GM18520 (cell line): Measurements from ENCODE around the gene GHR.
"Not testable (repeated sequence)": the region's sequence is repeated elsewhere in the genome, so short reads cannot be mapped to it uniquely, and the experiment has no call there.

ENCODE experiments used
- ATAC-seq: cut with Tn5 transposase; IDR thresholded peaks from one replicate; pipeline ENCODE4 v1.9.1; 2021; ENCODE audit not compliant: unreplicated experiment

Gene GHR

DNA sequence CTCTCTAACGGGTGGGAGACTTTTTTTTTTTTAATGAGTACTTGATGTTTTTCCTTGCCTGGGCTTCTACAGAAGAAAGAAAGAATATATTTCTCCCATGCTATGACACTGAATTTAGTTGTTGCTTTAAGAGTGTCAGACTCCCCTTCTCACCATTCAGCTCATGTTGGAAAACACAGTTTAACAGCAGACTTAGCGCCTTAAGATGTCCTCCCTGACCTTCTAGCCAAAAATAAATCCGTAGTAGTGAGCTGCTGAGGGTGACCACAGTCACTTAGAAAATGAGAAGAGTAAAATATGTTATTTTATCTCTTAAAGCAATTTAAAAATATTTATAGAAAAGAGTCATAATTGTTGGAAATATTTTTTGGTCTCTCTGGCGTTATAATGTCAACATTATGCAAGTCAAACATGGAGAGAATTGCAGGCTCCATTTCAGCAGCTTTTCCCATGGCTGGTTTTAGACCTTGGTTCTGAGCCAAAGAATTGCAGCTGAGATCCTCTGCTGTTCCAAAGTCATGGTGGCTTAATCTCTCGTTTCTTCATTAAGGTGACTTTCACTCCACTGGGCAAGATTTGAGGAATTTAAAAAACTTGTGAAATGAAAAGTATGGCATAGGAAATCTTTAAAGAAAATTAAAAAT, 143.5 kb downstream of the GHR start:
- no peak for ATAC-seq

DNA sequence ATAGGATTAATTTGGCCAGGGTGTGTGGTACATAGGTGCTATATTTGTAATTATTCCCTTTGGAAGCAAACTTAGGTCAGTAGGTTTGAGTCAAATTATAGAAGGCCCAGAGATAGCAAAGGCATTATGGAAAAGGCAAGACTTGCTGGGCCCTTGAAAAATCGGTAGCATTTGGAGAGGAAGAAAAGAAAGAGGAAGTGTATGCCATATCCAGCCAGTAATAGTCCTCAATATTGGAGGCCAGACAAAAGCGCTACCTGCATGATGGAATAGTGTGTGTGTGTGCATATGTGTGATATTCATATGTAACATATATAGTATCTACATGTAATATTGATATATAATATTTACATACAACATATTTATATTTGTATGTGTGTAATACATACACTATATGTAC, 146.1 kb downstream of the GHR start:
- ATAC-seq, result no peak

DNA sequence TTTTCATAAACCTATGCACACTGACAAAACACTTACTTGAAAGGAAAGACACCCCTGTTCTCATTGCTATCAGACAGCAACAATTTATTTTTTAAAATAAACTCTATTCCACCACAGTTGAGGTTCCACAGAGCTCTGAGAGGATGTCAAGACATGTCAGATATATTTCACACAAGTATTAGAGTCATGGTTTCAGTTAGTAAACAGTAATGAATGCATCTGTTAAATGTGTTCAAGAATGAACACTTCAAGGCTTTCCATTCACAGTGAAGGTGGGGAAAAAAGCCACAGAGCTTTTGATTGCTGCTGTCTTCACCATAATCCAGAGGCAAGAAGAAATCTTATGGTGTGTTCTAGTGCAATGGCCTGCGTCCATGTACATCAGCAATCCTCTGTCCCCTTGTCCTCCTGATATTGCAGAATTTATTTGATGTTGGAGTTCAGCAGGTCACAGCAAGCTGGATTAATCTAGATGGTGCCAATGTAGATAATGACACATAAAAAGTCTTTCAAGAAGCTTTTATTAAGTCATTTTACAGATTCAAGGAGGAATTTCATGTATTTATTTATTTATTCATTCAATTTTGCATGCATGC, 146.8 kb downstream of the GHR start:
- no peak for ATAC-seq

DNA sequence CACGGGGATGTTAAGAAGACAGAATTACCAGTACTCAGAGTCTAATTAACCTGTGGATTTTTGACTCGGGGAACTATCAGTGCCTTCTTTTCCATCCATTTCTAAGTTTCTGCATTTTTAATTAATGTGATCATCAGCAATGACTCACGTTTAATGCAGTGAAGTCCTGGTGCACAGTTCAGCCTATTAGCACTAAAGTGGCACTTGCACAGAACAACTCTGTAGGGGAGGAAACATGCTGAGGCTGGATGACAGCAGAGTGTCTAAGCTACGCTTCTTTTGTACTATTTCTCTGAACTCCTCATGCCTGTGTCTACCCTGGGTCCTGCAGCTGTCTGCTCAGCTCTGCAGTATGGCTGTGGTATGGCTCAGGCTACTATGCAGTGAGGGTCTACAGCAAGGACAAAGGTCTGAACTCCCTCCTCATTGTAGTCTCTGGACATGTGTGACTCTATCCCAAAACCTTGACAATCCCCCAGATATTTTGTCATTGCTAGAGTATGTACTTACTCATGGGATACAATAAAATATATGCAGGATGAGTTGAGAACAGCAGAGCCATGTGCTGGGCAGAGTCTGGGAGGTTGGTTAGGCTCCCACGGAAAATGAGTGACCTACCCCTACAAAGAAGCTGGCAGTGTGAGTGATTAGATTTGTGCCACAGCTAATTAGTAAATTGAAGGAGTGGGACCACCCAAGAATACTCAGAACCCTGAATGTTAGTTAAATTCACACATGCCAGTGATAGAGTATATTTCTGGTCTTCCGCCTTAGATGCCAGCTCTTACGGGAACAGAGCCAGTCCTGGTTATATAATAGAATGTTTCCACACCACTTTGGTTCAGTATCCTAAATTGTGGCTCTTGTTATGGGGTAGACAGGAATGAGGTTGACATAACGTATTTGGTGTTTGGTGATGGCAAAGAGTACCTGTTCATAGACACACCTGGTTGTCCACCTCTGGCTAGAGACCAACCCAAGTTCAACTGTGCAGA, 148.0 kb downstream of the GHR start:
- ATAC-seq, result no peak

DNA sequence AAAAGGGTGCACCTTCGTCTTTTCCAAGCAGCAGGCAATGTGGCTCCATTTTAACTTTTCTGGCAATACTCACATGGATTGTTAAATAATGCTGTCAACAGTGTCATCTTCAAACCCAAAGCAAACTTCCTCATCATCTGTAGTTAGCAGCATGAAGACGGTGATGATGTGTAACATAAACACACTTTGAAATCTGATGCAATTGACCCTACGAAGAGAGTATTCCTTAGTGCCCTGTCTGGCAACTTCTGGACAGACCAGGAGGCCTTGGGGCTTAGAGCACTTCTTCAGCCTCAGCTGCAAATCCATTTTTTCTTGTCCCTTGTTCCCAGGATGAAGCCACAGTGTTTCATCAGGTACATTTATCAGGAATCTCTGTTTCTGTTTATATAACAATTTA, 149.1 kb downstream of the GHR start:
- no peak for ATAC-seq

DNA sequence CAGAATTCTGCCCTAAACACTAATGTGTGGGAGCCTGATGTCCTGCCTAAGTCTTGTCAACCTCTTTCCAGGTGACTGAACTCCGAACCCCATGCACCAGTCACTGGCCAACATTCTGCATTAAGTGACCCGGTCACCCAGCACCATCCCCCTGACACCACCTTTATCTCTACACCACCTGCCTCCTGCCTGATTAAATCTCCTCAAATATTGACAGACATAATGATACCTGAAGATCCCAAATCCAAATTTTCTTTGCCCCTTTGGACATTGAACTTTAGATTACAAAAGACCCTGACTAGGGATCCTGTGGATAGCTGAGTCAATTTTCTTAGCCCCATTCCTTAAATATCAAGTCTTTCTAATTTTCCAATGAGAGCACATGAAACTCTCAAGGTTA, 150.1 kb downstream of the GHR start:
- no peak for ATAC-seq

DNA sequence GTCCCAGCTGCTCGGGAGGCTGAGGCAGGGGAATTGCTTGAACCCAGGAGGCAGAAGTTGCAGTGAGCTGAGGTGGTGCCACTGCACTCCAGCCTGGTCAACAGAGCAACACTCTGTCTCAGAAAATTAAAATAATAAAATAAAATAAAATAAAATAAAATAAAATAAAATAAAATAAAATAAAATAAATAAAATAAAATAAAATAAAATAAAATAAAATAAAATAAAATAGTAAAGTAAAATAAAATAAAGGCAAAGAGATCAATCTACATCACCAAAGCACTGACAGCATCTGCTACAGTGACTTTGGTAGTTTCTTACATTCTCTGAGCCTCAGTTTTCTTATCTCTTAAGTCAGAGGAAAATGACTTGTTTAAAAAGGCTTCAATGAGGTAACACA, 152.7 kb downstream of the GHR start:
- not testable (repeated sequence) for ATAC-seq

DNA sequence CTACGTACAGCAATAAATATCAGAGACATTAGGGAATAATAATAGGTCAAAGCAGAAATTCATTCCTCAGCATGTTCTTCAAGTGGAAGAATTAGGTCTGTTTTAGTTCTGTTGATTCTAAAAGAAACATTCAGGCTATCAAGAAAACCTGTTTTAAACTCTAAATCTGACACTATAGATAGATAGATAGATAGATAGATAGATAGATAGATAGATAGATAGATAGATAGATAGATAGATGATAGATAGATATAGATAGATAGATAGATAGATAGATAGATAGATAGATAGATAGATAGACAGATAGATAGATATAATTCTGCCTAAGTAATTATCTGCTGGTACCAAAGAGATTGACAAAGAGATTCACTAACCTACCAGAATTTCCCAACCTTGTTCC, 155.7 kb downstream of the GHR start:
- not testable (repeated sequence) for ATAC-seq

DNA sequence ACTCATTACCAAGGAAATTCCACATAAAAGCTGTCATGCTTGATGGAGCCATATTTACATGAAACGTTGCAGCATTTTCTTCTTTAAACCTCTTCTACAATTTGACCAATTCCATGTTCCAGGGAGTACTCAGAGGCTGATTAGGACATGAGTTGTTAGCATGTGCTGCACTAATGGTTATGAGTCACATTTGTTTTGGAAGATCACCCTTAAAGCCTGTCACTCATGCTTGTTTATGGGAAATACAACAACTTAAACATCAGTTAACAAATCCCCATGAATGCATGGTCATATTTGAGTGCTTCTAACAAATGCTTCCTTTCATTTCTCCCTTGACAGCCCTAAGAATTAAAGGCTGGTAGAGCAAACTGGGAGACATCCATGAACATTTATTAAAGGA, 156.1 kb downstream of the GHR start:
- no peak for ATAC-seq

DNA sequence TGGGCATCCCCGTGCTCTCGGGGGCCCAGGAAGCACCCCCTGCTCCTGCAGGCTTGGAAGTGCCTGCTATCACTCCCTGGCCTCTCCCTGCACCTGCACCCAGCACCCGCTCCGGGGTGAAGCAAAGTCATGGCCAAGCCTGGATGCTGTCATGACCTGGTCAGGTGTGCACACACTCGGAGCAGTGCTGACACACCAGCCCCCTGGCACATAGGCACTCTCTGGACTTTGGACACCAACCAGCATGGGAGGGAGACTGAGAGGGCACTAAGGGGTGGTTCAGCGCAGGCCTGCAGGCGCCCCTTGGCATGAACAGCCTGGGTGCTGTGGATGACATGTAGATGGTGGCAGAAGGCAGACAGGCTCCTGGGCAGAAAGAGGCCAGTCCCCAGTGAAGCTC, 158.6 kb downstream of the GHR start:
- no peak for ATAC-seq

DNA sequence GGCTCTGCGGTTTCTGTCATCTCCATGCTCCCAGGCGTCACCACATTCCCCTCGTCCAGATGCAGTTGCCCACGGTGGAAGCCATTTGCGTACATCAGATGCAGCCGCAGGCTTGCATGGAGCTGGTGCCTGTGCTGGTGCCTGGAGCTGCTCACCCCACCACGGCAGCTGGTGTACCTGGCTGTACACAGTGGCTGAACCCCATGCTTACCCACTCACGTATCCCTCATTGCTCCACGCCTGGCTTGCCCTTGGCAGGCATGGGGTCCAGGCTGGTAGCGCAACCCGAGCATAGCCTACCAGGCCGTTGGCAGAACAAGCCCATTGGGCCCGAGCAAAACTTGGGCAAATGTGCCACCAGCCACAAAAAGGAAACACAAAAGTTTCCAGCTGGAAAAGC, 159.5 kb downstream of the GHR start:
- ATAC-seq, result no peak

DNA sequence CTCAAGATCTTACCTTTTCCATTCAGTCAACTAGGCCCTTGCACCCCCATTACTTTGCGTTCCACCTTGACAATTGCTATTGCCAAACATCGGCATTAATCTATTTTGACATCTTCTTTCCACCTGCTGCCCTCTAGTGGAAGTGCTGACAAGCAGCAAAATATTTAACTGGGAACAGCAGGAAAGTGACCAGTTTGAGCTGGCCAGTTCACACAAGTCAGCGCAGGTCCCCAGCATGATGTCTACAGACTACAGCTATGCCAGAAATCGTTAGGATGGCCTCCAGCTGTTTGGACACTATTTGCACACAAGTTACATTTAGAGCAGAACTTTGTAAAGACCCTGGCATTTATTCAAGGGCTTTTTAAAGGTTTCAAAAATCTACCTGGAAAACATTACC, 160.1 kb downstream of the GHR start:
- ATAC-seq, result no peak

DNA sequence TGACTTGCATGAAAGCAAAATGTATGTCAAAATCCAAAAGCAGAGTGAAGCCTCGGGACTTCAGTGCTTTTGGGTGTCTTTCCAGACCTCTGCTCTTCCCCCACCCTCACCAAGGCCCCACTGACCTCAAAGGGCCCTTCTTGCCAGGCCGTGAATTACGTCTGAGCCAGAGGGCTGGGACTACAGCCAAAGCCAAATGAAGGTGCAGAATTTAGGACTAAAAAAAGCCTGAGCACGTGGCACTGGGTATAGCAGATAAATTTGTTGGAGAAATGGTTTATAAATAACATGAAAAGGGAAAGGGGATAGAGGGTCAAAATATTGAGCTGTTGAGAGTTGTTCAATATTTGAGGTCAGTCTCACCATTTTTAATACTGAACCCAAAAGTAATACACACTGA, 163.4 kb downstream of the GHR start:
- ATAC-seq, result no peak

DNA sequence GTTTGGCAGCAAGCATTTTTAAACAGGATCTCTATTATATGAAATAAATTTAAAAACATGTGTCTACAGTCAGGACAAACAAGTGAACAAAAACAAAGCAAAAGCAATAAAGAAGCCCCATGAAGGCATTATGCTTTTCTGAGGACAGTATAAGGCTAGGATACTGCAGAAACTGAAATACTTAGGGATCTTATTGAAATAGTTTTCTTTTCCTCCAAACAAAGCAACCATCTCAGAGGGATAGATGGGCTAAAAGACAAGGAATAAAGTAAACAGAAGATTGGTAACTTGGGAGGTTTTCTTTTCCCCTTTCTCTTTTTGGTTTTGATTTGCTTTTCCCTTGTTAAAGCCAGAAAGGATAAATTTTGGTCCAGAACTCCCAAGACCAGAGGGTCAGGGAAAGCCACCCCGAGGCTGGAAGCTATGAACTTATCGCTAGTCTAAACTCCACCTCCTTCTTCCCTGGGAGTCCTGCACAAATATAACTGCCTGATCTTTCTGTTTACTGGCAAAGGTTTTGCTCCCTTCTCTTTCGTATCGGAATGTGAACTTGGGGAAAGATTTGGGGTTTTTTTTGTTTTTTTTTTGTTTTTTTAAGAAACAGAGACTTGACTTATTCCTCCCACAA, 164.0 kb downstream of the GHR start:
- no peak for ATAC-seq

DNA sequence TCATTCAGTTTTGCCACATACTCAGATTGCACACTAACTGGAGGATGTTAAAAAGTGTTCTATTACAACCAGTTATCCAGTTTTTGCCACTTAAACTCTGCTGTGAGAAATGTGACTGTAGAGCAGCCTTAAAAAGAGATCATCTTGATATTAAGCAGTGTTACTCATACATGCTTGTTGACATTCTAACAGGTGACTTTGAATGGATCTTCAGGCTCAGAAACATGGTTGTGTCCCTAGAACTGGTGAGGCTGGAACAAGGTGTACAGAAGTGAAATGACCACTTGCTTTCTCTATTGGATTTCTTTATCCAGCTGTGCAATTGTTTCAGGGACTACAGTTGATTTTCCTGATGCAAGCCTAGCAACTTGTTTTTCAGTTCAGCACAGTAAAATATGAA, 167.3 kb downstream of the GHR start:
- ATAC-seq, result no peak

DNA sequence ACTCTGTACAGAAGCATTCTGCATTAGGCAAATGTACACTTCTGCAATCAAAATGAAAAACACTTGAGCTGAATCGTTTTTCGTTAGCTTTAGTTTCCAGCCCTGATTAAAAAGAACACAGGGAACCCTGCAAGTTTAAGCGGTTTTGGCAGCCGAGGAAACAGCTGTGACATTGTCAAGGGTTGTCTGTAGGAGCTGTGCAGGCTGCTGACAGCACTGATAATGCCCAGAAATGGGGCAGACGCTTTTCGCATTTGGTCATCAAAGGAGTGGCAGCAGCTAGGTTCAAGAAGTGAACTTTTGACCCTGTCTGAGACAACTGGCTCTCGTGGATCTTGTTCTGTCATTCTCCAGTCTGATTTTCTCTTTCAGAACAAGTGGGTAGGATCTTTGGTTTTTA, 167.8 kb downstream of the GHR start:
- no peak for ATAC-seq

DNA sequence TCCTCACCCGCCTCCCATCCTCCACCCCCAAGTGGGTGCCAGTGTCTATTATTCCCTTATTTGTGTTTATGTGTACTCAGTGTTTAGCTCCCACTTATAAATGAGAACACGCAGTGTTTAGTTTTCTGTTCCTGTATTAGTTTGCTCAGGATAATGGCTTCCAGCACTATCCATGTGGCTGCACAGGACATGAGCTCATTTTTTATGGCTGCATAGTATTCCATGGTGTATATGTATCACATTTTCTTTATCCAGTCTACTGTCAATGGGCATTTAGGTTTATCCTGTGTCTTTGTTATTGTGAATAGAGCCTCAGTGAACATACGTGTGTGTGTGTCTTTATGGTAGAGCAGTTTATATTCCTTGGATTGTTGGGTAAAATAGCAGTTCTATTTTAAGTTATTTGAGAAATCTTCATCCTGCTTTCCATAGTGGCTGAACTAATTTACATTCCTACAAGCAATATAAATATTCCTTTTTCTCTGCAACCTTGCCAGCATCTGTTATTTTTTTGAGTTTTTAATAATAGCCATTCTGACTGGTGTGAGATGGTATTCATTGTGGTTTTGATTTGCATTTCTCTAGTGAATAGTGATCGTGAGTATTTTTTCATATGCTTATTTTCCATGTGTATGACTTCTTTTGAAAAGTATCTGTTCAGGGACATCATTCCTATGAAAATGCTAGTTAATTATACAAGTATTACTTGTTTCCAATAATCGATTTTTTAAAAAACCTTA, 169.3 kb downstream of the GHR start:
- ATAC-seq, result no peak

DNA sequence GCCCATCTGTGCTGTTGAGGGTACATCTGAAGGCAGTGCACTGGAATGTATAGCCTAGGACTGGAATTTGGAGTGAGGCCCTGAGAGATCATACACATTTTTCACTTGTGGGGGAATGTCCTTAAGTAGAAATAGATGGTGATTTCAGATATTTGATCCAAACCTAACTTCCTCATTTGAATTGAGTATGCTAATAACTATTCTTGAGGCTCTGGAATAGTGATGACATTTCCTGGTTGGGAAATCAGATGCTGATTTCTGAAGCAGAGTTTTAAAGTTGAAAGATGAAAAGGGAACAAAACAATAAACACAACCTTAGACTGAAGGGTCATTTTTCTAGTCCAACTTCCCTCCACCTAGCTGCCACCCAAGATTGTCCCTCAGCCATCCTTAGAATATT, 170.4 kb downstream of the GHR start:
- ATAC-seq, result no peak

DNA sequence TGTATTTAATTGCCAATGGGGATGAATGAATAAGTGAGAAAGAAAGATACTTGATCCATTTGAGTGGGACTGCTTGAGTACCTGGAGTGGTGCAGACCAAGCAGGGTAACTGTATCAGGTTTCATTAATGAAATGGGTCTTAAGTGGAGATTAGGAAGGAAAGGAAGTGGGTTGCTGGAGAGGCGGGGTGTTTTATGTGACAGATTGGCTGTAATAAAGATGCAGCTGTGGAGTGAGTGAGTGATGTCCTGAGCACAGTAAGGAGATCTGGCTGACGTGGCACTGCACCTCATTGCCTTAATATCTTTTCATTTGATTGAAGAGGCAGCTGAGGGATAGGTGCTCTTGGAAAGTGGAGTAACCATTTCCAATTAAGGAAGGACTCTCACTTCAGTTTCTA, 172.4 kb downstream of the GHR start:
- no peak for ATAC-seq

DNA sequence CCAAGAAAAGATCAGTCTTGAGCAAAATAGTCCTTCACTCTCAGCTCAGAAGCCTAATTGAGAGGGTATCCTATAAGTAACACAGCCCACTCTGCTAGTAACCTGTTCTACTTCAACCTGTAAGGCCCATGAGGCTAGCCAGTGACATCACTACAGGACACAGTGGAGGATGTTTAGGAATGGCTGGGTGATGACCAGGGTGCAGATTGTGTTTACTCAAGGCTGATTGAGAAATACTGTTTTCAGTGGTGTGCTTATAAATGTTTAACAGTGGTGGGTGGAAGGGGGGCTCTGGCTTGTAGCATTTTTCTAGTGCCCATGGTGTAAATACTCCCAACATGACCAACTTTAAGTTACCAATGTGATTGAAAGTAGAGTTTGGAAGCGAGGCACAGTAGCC, 173.6 kb downstream of the GHR start:
- no peak for ATAC-seq
